Neural cell (in vitro differentiated cells): ENCODE results near the gene MCUR1. TPM values are rescaled to one million over a fixed set of nuclear protein-coding genes. Genes with fewer than 3 reads are reported as not detected.
"Not testable (repeated sequence)": the region's sequence is repeated elsewhere in the genome, so short reads cannot be mapped to it uniquely, and the experiment has no call there.

Source experiments
- H2AFZ ChIP-seq: fragments of 200-600, 300-800 bp; sonication (generic), shearing (Covaris generic); 2 replicates; pipeline ENCODE4 v1.6.0; 2014; ENCODE audit warnings: low read depth, mild to moderate bottlenecking, antibody characterized with exemption, low read length, moderate library complexity
- H3F3A ChIP-seq: fragments of 200-600 bp; shearing (Covaris generic); 2 replicates; pipeline ENCODE4 v1.6.1; 2016; ENCODE audit warnings: mild to moderate bottlenecking, moderate library complexity, mixed read lengths, antibody characterized with exemption, low read length; ENCODE audit not compliant: insufficient read depth, poor library complexity, severe bottlenecking
- H3K27ac ChIP-seq: fragments of 200-600, 300-800 bp; sonication (generic), shearing (Covaris generic); 2 replicates; pipeline ENCODE4 v1.5.1; 2014; ENCODE audit warnings: mild to moderate bottlenecking, low read length, moderate library complexity
- H3K27me3 ChIP-seq: fragments of 300-800, 200-600 bp; sonication (generic), shearing (Covaris generic); 2 replicates; pipeline ENCODE4 v1.6.0; 2014; ENCODE audit warnings: mild to moderate bottlenecking, low read depth, low read length, moderate library complexity; ENCODE audit not compliant: insufficient read depth
- H3K36me3 ChIP-seq: fragments of 300-800, 200-600 bp; sonication (generic), shearing (Covaris generic); 2 replicates; pipeline ENCODE4 v1.5.1; 2014; ENCODE audit warnings: mild to moderate bottlenecking, antibody characterized with exemption, low read length, moderate library complexity; ENCODE audit not compliant: insufficient read depth
- H3K4me2 ChIP-seq: fragments of 300-800, 200-600 bp; sonication (generic), shearing (Covaris generic); 2 replicates; pipeline ENCODE4 v1.6.0; 2014; ENCODE audit warnings: mild to moderate bottlenecking, low read length
- H3K4me3 ChIP-seq: fragments of 300-800, 200-600 bp; sonication (generic), shearing (Covaris generic); 2 replicates; pipeline ENCODE4 v1.5.1; 2014; ENCODE audit warnings: mild to moderate bottlenecking, low read length, moderate library complexity
- H3K79me2 ChIP-seq: fragments of 200-600 bp; shearing (Covaris generic); replicated peaks from 2 replicates; pipeline ENCODE4 v1.6.0; 2014; ENCODE audit warnings: mild to moderate bottlenecking, low read length, moderate library complexity; ENCODE audit not compliant: insufficient read depth
- H3K9ac ChIP-seq: fragments of 300-800, 200-600 bp; sonication (generic), shearing (Covaris generic); 2 replicates; pipeline ENCODE4 v1.6.1; 2016; ENCODE audit warnings: mild to moderate bottlenecking, low read length, mixed read lengths
- H3K9me2 ChIP-seq: fragments of 200-600 bp; shearing (Covaris generic); 2 replicates; pipeline ENCODE4 v1.6.1; 2016; ENCODE audit warnings: mild to moderate bottlenecking, low read length, mixed read lengths; ENCODE audit not compliant: insufficient read depth
- H3K9me3 ChIP-seq: fragments of 200-600, 300-800 bp; sonication (generic), shearing (Covaris generic); 2 replicates; pipeline ENCODE4 v1.6.1; 2016; ENCODE audit warnings: mild to moderate bottlenecking, mixed run types, low read length, moderate library complexity, mixed read lengths
- H4K20me1 ChIP-seq: fragments of 200-600 bp; shearing (Covaris generic); 2 replicates; pipeline ENCODE4 v1.6.1; 2016; ENCODE audit warnings: mild to moderate bottlenecking, mixed run types; ENCODE audit not compliant: insufficient read depth
- EP300 ChIP-seq: fragments of 450-650 bp; conservative IDR thresholded peaks from 2 replicates; pipeline ENCODE4 v1.6.1; 2014; ENCODE audit warnings: antibody characterized with exemption, mild to moderate bottlenecking, moderate library complexity; ENCODE audit not compliant: poor library complexity, severe bottlenecking
- EZH2 ChIP-seq: fragments of 200-600, 300-800 bp; shearing (Covaris generic), sonication (generic); IDR thresholded peaks from 2 replicates; pipeline ENCODE4 v1.6.1; 2014; ENCODE audit warnings: antibody characterized with exemption, low read length, borderline replicate concordance, mild to moderate bottlenecking; ENCODE audit not compliant: insufficient read depth, poor library complexity, severe bottlenecking
- MXI1 ChIP-seq: fragments of 450-650 bp; conservative IDR thresholded peaks from 2 replicates; pipeline ENCODE4 v1.6.1; 2014; ENCODE audit warnings: antibody characterized with exemption, mild to moderate bottlenecking; ENCODE audit not compliant: poor library complexity, severe bottlenecking
- POLR2AphosphoS5 ChIP-seq: IDR thresholded peaks from 2 replicates; pipeline ENCODE4 v1.6.1; 2012
- RAD21 ChIP-seq: fragments of 450-650 bp; conservative IDR thresholded peaks from 2 replicates; pipeline ENCODE4 v1.6.1; 2014; ENCODE audit warnings: antibody characterized with exemption, mild to moderate bottlenecking, moderate library complexity
- REST ChIP-seq: IDR thresholded peaks from 2 replicates; pipeline ENCODE4 v1.6.1; 2012; ENCODE audit warnings: borderline replicate concordance
- SMC3 ChIP-seq: fragments of 450-650 bp; conservative IDR thresholded peaks from 2 replicates; pipeline ENCODE4 v1.6.1; 2014; ENCODE audit warnings: antibody characterized with exemption, mild to moderate bottlenecking, moderate library complexity; ENCODE audit not compliant: poor library complexity
- TAF1 ChIP-seq: IDR thresholded peaks from 2 replicates; pipeline ENCODE4 v1.6.1; 2012; ENCODE audit warnings: low read depth
- polyA plus RNA-seq: library from polyadenylated mRNA; depleted of rRNA; stranded (reverse); fragments of >200 nt; gene quantifications from 2 replicates; pipeline ENCODE4 v1.2.3, GENCODE V29; 2014
- TF ChIP-seq, protein P1 (sequence below): fragments of 450-650 bp; IDR thresholded peaks from 2 replicates; pipeline ENCODE4 v1.5.1; 2014; ENCODE audit warnings: antibody characterized with exemption, mild to moderate bottlenecking, moderate library complexity; ENCODE audit not compliant: poor library complexity, severe bottlenecking

MCUR1 gene
- polyA plus RNA-seq, 1 donor from 2014 or later, result 10.0 TPM

- H2AFZ ChIP-seq, H3K4me3 ChIP-seq, H3F3A ChIP-seq, H3K9me2 ChIP-seq, H3K79me2 ChIP-seq, H3K9me3 ChIP-seq, H3K36me3 ChIP-seq, H3K9ac ChIP-seq, H3K4me2 ChIP-seq, H3K27me3 ChIP-seq, H3K27ac ChIP-seq, H4K20me1 ChIP-seq: not testable (repeated sequence)
Measured at GRCh38 chr6:13772358-13773030, 41.9 kb downstream of the MCUR1 start.

DNA sequence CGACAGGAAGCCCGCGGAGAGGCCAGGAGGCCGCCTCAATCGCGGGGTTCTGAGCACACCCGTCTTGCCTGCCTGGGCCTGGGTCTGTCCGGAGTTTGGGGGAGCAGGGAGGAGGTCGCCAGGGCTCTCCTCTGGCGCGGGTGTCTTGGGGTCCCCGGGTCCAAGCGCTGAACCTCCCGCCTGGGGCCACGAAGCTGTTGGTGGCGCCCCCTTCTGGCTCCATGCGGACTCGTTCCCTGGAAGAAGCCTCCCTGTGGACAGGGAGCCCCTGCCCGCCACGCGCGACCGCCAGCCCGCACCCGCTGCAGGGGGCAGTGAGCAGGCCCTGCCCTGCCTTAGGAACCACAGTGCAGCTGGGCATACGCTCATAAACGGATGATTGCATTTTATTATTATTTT is 44.7 kb downstream of the MCUR1 start:
- no peak overlapping the region for H3K9ac ChIP-seq

More for the DNA sequence above, 44.7 kb downstream of the MCUR1 start:
- Histone ChIP-seq H3K79me2 (no peaks in the 10 kb centered on the region), H3K27ac (no peak overlapping the region), H3K9me3 (no peaks in the 10 kb centered on the region), H3K4me2 (no peak overlapping the region), H4K20me1 (no peaks in the 10 kb centered on the region), H2AFZ (no peak overlapping the region), H3K4me3 (no peak overlapping the region), H3K36me3 (no peaks in the 10 kb centered on the region), H3F3A (no peaks in the 10 kb centered on the region), H3K9me2 (no peaks in the 10 kb centered on the region), H3K27me3 (no peaks in the 10 kb centered on the region)
- TF ChIP-seq REST (no peak), MXI1 (no peak), SMC3 (no peak), TAF1 (no peak), EP300 (no peak), EZH2 (no peak), POLR2AphosphoS5 (no peak), RAD21 (no peak)
- TF ChIP-seq, protein P1, sequence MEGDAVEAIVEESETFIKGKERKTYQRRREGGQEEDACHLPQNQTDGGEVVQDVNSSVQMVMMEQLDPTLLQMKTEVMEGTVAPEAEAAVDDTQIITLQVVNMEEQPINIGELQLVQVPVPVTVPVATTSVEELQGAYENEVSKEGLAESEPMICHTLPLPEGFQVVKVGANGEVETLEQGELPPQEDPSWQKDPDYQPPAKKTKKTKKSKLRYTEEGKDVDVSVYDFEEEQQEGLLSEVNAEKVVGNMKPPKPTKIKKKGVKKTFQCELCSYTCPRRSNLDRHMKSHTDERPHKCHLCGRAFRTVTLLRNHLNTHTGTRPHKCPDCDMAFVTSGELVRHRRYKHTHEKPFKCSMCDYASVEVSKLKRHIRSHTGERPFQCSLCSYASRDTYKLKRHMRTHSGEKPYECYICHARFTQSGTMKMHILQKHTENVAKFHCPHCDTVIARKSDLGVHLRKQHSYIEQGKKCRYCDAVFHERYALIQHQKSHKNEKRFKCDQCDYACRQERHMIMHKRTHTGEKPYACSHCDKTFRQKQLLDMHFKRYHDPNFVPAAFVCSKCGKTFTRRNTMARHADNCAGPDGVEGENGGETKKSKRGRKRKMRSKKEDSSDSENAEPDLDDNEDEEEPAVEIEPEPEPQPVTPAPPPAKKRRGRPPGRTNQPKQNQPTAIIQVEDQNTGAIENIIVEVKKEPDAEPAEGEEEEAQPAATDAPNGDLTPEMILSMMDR, result no peak
